ENCODE results near the gene GRAMD2A.

GRAMD2A gene

DNA sequence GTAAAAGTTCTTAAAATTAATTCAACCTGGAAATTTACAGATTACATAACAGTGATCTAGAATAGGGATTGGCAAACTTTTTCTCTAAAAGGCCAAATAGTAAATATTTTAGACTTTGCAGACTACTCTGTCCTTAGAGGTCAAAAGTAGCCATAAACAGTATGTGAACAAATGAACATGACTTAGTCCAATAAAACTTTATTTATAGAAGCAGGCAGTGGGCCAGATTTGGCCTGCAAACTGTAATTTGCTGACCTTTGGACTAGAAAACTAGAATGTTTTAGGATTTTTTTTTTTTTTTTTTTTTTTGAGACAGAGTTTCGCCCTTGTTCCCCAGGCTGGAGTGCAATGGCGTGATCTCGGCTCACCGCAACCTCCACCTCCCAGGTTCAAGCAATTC is 67.3 kb downstream of the GRAMD2A start:
- no peak for DNase-seq

GRCh38 chr15:72128359-72128758 is 69.2 kb downstream of the GRAMD2A start:
- DNase-seq, result no peak

- DNase-seq, result no peak
These were observed 69.8 kb downstream of the GRAMD2A start for GRCh38 chr15:72127724-72128322.

GRCh38 chr15:72124218-72124617 is 73.4 kb downstream of the GRAMD2A start:
- DNase-seq, result no peak

GRCh38 chr15:72118017-72118978 is 79.3 kb downstream of the GRAMD2A start, which contains the start of the genes MYO9A and SENP8:
Gene MYO9A (minus strand): TSS chr15:72118150. CDS start chr15:72046563, 71,587 bp downstream.
Gene SENP8 (plus strand): TSS chr15:72118403. CDS start chr15:72139624, 21,221 bp downstream.
- peak; percentile 86 to 91 for DNase-seq

DNA sequence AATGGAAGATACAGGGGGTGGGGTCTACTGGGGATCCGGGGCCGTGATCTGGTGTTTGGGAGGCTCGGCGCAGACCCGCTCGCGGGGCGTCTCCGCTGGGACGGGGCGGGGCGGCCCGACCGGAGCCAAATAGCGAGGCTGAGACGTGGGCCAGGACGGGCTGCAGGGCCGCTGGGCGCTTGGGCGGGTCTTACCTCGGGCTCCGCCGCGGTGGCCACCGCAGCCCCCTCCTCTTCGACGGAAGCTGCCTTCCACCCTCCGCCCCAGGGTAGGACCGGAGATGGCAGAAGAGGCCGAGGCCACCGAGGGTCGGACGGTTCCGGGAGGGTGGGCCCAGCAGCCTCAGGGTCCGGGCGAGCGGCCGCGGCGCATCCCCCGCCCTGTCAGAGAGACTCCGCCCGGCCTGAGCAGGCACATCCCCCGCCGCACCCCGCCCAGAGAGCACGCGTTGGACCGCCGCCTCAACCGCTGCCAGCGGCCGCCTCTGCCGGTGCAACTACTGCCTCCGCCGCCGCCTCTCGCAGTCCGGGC is 80.0 kb downstream of the GRAMD2A start:
- peak in 1 of 2 experiments; percentile 25 for DNase-seq

- DNase-seq, result no peak
These were observed 80.7 kb downstream of the GRAMD2A start for GRCh38 chr15:72116731-72117485.

DNA sequence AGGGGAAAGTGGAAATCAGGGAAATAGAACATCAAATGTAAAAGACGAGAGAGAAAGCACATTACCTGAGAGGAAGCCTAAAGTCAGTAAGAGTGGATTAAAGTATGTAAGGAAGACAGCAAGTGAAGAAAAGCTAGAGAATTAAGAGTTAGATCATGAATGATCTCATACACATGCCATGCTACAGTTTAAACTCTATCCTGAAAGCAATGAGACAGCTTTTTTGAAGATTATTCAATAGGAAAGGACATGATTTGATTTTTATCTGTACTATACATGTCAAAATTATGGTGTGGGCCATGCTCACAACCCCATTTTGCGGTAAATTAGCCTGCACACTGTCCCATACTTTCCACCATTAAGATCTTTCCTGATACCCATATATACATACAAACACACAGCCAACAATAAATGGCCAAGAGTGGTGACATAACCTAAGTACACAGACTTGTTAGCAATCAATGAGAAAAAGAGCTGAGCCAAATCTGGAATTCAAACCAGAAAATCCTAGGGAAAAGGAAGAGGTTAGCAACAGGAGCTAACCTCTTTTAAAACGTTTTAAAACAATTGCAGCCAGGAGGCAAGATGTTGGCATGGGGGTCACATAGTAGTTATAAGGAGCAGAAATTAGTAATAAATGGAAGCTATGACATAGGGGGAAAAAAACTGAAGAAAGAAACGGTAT is 84.1 kb downstream of the GRAMD2A start:
- DNase-seq, result no peak

DNA sequence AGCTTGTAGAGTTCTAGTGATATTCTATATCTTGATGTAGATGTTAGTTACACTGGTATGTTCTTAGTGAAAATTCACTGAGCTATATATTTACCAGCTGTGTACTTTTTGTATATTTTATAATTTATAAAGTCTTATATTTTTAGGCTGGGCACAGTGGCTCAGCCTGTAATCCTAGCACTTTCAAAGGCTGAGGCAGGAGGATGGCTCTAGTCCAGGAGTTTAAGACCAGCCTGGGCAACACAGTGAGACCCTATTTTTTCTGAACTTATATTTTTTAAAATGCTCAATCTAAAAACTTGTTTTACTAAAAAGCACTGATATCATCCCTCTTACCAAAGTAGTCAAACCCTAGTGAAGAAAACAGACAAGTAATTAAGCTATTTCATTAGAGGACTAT is 84.8 kb downstream of the GRAMD2A start:
- no peak for DNase-seq

- no peak for DNase-seq
These were observed 85.5 kb downstream of the GRAMD2A start for GRCh38 chr15:72112116-72112515.

DNA sequence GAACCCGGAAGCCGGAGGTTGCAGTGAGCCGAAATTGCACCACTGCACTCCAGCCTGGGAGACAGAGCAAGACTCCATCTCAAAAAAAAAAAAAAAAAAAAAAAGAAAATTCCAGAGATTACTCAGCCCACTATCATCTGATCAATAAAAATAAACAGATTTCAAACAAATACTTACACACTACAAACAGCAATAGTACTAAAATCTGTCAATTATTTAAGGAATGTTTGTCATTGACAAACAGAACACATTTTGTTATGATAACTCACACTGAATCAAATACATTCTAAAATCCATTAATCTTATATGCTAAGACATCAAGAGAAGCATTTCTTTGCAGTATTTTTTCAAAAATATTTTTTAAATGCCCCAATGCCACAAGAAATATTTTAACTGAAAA is 87.2 kb downstream of the GRAMD2A start:
- no peak for DNase-seq

Measured in NCI-H1930 (cell line).